ENCODE results near the gene PREX1. TPM values are rescaled to one million over a fixed set of nuclear protein-coding genes. Genes with fewer than 3 reads are reported as not detected.

PREX1 gene
- total RNA-seq, 1 donor from 2014 or later = 78.2 TPM

GRCh38 chr20:48818031-48818370 is 9.8 kb downstream of the PREX1 start:
- Histone ChIP-seq H3K4me3 (no peak overlapping the region), H3K27me3 (ENCODE audit: low read depth) (peaks cover 17% of the 10 kb centered on the region), H3K36me3 (peaks cover 5% of the 10 kb centered on the region), H3K9me3 (no peaks in the 10 kb centered on the region), H3K4me1 (peaks cover 83% of the 10 kb centered on the region), H3K27ac (no peak overlapping the region)
- intact Hi-C loops (cut with DNase I) = no loop called here
- no peak for DNase-seq
- ATAC-seq = no peak
- TF ChIP-seq, protein P1, sequence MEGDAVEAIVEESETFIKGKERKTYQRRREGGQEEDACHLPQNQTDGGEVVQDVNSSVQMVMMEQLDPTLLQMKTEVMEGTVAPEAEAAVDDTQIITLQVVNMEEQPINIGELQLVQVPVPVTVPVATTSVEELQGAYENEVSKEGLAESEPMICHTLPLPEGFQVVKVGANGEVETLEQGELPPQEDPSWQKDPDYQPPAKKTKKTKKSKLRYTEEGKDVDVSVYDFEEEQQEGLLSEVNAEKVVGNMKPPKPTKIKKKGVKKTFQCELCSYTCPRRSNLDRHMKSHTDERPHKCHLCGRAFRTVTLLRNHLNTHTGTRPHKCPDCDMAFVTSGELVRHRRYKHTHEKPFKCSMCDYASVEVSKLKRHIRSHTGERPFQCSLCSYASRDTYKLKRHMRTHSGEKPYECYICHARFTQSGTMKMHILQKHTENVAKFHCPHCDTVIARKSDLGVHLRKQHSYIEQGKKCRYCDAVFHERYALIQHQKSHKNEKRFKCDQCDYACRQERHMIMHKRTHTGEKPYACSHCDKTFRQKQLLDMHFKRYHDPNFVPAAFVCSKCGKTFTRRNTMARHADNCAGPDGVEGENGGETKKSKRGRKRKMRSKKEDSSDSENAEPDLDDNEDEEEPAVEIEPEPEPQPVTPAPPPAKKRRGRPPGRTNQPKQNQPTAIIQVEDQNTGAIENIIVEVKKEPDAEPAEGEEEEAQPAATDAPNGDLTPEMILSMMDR (IDR thresholded peaks at IDR 0.05) = no peak

DNA sequence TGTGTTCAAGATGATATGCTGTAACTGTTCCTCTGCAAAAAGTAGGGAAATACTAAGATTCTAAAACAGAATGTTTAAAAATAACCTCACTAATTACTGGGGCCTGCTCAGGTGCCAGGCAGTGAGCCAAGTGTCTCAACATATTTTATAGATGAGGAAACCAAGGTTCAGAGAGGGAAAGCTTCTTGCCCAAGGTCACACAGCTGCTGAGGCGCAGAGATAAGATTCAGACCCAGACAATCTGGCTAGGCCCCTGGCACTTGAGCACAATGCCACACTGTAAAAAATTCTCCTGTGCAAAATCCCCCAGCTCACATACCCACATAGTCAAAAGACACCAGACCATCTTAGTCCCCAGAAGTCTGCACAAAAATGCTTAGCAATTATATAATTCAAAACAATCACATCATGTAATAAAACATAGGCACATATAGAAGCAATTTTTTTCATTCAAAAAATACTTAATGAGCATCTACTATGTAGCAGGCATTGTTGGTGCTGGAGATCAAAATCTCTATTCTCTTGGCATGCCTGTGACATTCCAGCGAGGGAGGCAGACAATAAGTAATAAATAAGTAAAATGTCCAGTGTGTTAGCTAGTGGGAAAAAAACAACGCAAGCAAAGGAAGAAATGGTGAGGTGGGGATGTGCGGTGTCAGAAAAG is 10.3 kb downstream of the PREX1 start:
- H3K4me3 ChIP-seq = no peak overlapping the region
- ATAC-seq (no peak), DNase-seq (no peak)
- H3K27ac ChIP-seq = no peak overlapping the region
- peaks cover 5% of the 10 kb centered on the region for H3K36me3 ChIP-seq
- intact Hi-C loops (cut with DNase I) = no loop called here
- H3K9me3 ChIP-seq = no peaks in the 10 kb centered on the region
- peaks cover 14% of the 10 kb centered on the region for H3K27me3 ChIP-seq (ENCODE audit: low read depth)
- TF ChIP-seq, protein P1 (IDR thresholded peaks at IDR 0.05) = no peak
- peaks cover 84% of the 10 kb centered on the region for H3K4me1 ChIP-seq

DNA sequence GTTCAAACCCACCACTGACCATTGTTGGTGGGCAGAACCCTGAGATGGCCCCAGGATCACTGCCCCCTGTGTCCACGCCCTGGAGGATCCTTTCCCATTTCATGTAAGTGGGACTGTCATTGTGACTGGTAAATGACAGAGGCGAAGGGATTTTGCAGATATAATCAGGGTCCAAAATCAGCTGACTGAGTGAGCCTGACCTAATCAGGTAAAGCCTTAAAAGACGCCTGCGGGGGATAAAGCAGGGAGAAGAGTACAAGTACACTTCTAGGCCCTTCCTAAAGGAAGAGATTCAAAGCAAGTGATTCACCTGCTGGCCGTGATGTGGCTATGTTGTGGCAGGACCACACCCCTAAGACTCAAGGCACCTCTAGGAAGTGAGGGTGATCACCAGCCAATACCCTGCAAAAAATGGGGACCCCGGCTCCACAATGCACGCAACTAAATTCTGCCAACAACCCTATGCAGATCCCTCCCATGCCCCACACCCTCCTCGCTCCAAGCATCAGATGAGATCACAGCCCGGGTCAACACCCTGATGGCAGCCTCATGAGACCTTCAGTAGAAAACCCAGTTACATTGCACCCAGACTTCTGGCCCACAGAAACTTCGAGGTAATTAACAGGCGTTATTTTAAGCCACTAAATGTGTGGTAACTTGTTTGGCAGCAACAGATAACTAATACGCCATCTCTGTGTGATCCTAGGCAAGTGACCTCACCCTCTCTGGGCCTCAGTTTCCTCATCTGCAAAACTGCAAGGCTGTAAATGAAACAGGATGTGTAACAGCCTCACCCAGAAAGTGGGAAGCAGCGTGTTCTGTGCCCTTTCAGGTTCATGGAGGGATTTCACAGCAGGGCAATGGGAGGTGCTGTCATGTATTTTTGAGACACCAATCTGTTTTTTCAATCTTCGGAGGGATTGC is 11.3 kb downstream of the PREX1 start:
- intact Hi-C loops (cut with DNase I) = no loop called here
- no peak overlapping the region for H3K4me3 ChIP-seq
- no peak overlapping the region for H3K27ac ChIP-seq
- DNase-seq (no peak), ATAC-seq (no peak)
- peaks cover 5% of the 10 kb centered on the region for H3K36me3 ChIP-seq
- TF ChIP-seq, protein P1 (IDR thresholded peaks at IDR 0.05) = no peak
- H3K9me3 ChIP-seq = no peaks in the 10 kb centered on the region
- H3K27me3 ChIP-seq (ENCODE audit: low read depth) = peaks cover 14% of the 10 kb centered on the region
- peaks cover 76% of the 10 kb centered on the region for H3K4me1 ChIP-seq

GRCh38 chr20:48815537-48815936 is 12.3 kb downstream of the PREX1 start:
- Histone ChIP-seq H3K9me3 (no peaks in the 10 kb centered on the region), H3K36me3 (peaks cover 5% of the 10 kb centered on the region), H3K27me3 (ENCODE audit: low read depth) (peaks cover 14% of the 10 kb centered on the region), H3K27ac (no peak overlapping the region), H3K4me3 (no peak overlapping the region), H3K4me1 (peaks cover 66% of the 10 kb centered on the region)
- DNase-seq (no peak), ATAC-seq (no peak)
- TF ChIP-seq, protein P1 (IDR thresholded peaks at IDR 0.05) = no peak
- intact Hi-C loops (cut with DNase I) = no loop called here

DNA sequence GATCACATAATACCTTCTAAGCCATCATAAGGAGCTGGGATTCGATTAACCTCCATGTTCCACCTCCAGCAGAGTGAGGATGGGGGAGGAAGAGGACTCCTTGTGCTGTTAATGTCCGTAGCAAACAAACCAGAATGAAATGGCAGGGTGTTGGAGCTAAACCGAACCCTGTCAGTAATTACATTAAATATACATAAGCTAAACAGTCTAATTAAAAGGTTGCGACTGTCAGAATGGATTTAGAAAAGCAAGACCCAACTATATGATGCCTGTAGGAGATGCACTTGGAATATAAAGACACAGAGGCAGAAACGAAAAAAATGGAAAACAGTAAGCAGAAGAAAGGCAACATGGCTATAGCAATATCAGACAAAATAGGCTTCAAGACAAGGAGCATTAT is 13.2 kb downstream of the PREX1 start:
- no peak for ATAC-seq
- Histone ChIP-seq H3K4me1 (peaks cover 63% of the 10 kb centered on the region), H3K9me3 (no peaks in the 10 kb centered on the region), H3K27me3 (ENCODE audit: low read depth) (peaks cover 14% of the 10 kb centered on the region), H3K36me3 (peaks cover 5% of the 10 kb centered on the region), H3K27ac (no peak overlapping the region), H3K4me3 (no peak overlapping the region)
- DNase-seq = no peak
- intact Hi-C loops (cut with DNase I) = no loop called here
- TF ChIP-seq, protein P1 (IDR thresholded peaks at IDR 0.05) = no peak

All from lower lobe of right lung (tissue), 2 donors.